Osteoblast (primary cell): Measurements from ENCODE around the gene WIPF2. TPM values are rescaled to one million over a fixed set of nuclear protein-coding genes. Genes with fewer than 3 reads are reported as not detected.
"Not testable (repeated sequence)": the region's sequence is repeated elsewhere in the genome, so short reads cannot be mapped to it uniquely, and the experiment has no call there.

Experiments used
- DNase-seq: peaks from one replicate; pipeline ENCODE4 v3.0.0; 2011; ENCODE audit warnings: low spot score, mixed read lengths; ENCODE audit not compliant: insufficient read length; ENCODE audit errors: missing footprints
- H2AFZ ChIP-seq: 2 replicates; pipeline ENCODE4 v1.6.0; 2011; ENCODE audit warnings: mild to moderate bottlenecking, low read length
- H3K27ac ChIP-seq: 2 replicates; pipeline ENCODE4 v1.5.1; 2011; ENCODE audit warnings: mild to moderate bottlenecking, low read depth, low read length, moderate library complexity
- H3K27me3 ChIP-seq: 2 replicates; pipeline ENCODE4 v1.6.0; 2012; ENCODE audit warnings: mild to moderate bottlenecking, control low read depth, inconsistent platforms, low read length, moderate library complexity; ENCODE audit not compliant: insufficient read depth
- H3K36me3 ChIP-seq: 2 replicates; pipeline ENCODE4 v1.5.1; 2011; ENCODE audit warnings: mild to moderate bottlenecking, low read length, control low read depth, moderate library complexity; ENCODE audit not compliant: insufficient read depth
- H3K4me1 ChIP-seq: 2 replicates; pipeline ENCODE4 v1.5.1; 2011; ENCODE audit warnings: mild to moderate bottlenecking, low read length, control low read depth, moderate library complexity; ENCODE audit not compliant: insufficient read depth
- H3K4me2 ChIP-seq: 2 replicates; pipeline ENCODE4 v1.6.0; 2011; ENCODE audit warnings: mild to moderate bottlenecking, low read length; ENCODE audit not compliant: insufficient read depth
- H3K4me3 ChIP-seq: fragments of 200-600 bp; sonication (generic); 3 replicates; pipeline ENCODE4 v1.5.1; 2012; ENCODE audit warnings: mild to moderate bottlenecking, low read length, inconsistent platforms; ENCODE audit not compliant: insufficient read depth
- H3K79me2 ChIP-seq: 2 replicates; pipeline ENCODE4 v1.6.0; 2012; ENCODE audit warnings: mild to moderate bottlenecking, low read length, control low read depth, inconsistent platforms; ENCODE audit not compliant: insufficient read depth
- H3K9me3 ChIP-seq: 2 replicates; pipeline ENCODE4 v1.5.1; 2011; ENCODE audit warnings: low read depth, low read length, control low read depth
- H4K20me1 ChIP-seq: 2 replicates; pipeline ENCODE4 v1.6.0; 2012; ENCODE audit warnings: mild to moderate bottlenecking, low read length, control low read depth; ENCODE audit not compliant: insufficient read depth
- CTCF ChIP-seq: IDR thresholded peaks from 2 replicates; pipeline ENCODE4 v1.5.1; 2011; ENCODE audit warnings: mild to moderate bottlenecking, low read depth, low read length, moderate library complexity; ENCODE audit errors: extremely low read depth
- total RNA-seq: library from RNA; depleted of rRNA; stranded (reverse); fragments of >200 nt; gene quantifications from 2 replicates; pipeline ENCODE4 v1.2.3, GENCODE V29; 2012

Gene WIPF2
- total RNA-seq, 1 donor = 8.0 TPM

GRCh38 chr17:40218006-40218739, 931 bp upstream of the WIPF2 start:
- Histone ChIP-seq H3K27me3 (no peaks in the 10 kb centered on the region), H3K36me3 (no peaks in the 10 kb centered on the region), H3K4me3 (peak overlapping the region; percentile 85), H3K9me3 (no peaks in the 10 kb centered on the region), H4K20me1 (peaks cover 5% of the 10 kb centered on the region), H2AFZ (peak overlapping the region; percentile 89), H3K4me2 (peak overlapping the region; percentile 97), H3K27ac (peak overlapping the region; percentile 95), H3K79me2 (peaks cover 26% of the 10 kb centered on the region), H3K4me1 (peaks cover 5% of the 10 kb centered on the region)
- no peak for TF ChIP-seq CTCF
- DNase-seq = no peak

GRCh38 chr17:40219594-40220338, 662 bp downstream of the WIPF2 start:
- peak overlapping the region; percentile 87 for H3K4me2 ChIP-seq
- peak overlapping the region; percentile 35 for H3K27ac ChIP-seq
- peak; percentile 79 for DNase-seq
- no peaks in the 10 kb centered on the region for H3K9me3 ChIP-seq
- TF ChIP-seq CTCF = no peak
- peaks cover 5% of the 10 kb centered on the region for H4K20me1 ChIP-seq
- H3K79me2 ChIP-seq = peaks cover 34% of the 10 kb centered on the region
- H3K36me3 ChIP-seq = no peaks in the 10 kb centered on the region
- H3K4me1 ChIP-seq = peaks cover 10% of the 10 kb centered on the region
- H2AFZ ChIP-seq = peak overlapping the region; percentile 80
- H3K27me3 ChIP-seq = no peaks in the 10 kb centered on the region
- peak overlapping the region; percentile 85 for H3K4me3 ChIP-seq

- Histone ChIP-seq H3K27me3 (no peaks in the 10 kb centered on the region), H3K27ac (peak overlapping the region; percentile 1), H4K20me1 (peaks cover 13% of the 10 kb centered on the region), H3K9me3 (no peaks in the 10 kb centered on the region), H3K79me2 (peaks cover 78% of the 10 kb centered on the region), H3K4me3 (no peak overlapping the region), H2AFZ (no peak overlapping the region), H3K36me3 (peaks cover 3% of the 10 kb centered on the region), H3K4me1 (peaks cover 8% of the 10 kb centered on the region), H3K4me2 (peak overlapping the region; percentile 2)
- DNase-seq = no peak
- no peak for TF ChIP-seq CTCF
Observed at GRCh38 chr17:40224718-40225550, 5.8 kb downstream of the WIPF2 start.

- H3K36me3 ChIP-seq = peaks cover 13% of the 10 kb centered on the region
- not testable (repeated sequence) for H3K27ac ChIP-seq, H3K9me3 ChIP-seq, DNase-seq, H3K4me1 ChIP-seq, H3K27me3 ChIP-seq, H3K4me2 ChIP-seq, H3K4me3 ChIP-seq, H2AFZ ChIP-seq
- peaks cover 80% of the 10 kb centered on the region for H3K79me2 ChIP-seq
- peaks cover 13% of the 10 kb centered on the region for H4K20me1 ChIP-seq
Observed at GRCh38 chr17:40229146-40229545, 10.0 kb downstream of the WIPF2 start.
